Trophoblast cell (in vitro differentiated cells and primary cell): ENCODE data around the gene OR5H14.
"Not testable (repeated sequence)": the region's sequence is repeated elsewhere in the genome, so short reads cannot be mapped to it uniquely, and the experiment has no call there.

Source experiments
- DNase-seq, 2 donors: peaks; one replicate each; pipeline ENCODE4 v3.0.0-alpha.2; 2016
- H2AFZ ChIP-seq: 2 replicates; pipeline ENCODE4 v1.6.1; 2013; ENCODE audit warnings: low read length, moderate library complexity, mild to moderate bottlenecking; ENCODE audit not compliant: insufficient read depth, poor library complexity
- H2AK5ac ChIP-seq: 2 replicates; pipeline ENCODE4 v1.6.1; 2013; ENCODE audit warnings: mild to moderate bottlenecking, low read length
- H2BK120ac ChIP-seq: 2 replicates; pipeline ENCODE4 v1.6.1; 2013; ENCODE audit warnings: low read length, mild to moderate bottlenecking, moderate library complexity; ENCODE audit not compliant: insufficient read depth, poor library complexity
- H2BK12ac ChIP-seq: 2 replicates; pipeline ENCODE4 v1.6.1; 2013; ENCODE audit warnings: mild to moderate bottlenecking, low read length, moderate library complexity
- H2BK5ac ChIP-seq: 2 replicates; pipeline ENCODE4 v1.6.1; 2013; ENCODE audit warnings: low read length, low read depth, moderate library complexity, mild to moderate bottlenecking; ENCODE audit not compliant: poor library complexity
- H3K14ac ChIP-seq: 2 replicates; pipeline ENCODE4 v1.6.1; 2013; ENCODE audit warnings: mild to moderate bottlenecking, low read length
- H3K18ac ChIP-seq: 2 replicates; pipeline ENCODE4 v1.6.1; 2013; ENCODE audit warnings: mild to moderate bottlenecking, low read length
- H3K23ac ChIP-seq: 2 replicates; pipeline ENCODE4 v1.6.1; 2013; ENCODE audit warnings: low read length
- H3K27ac ChIP-seq: 2 replicates; pipeline ENCODE4 v1.5.1; 2013; ENCODE audit warnings: low read depth, mild to moderate bottlenecking, inconsistent platforms, low read length, moderate library complexity
- H3K27me3 ChIP-seq: 2 replicates; pipeline ENCODE4 v1.6.1; 2013; ENCODE audit warnings: inconsistent platforms, mild to moderate bottlenecking, low read length, moderate library complexity; ENCODE audit not compliant: insufficient read depth
- H3K36me3 ChIP-seq, 2 experiments: 1 replicate in 1 of 2; 2 replicates in 1 of 2; pipeline ENCODE4 v1.6.1; 2013; ENCODE audit warnings: low read length in 2 of 2, mild to moderate bottlenecking in 2 of 2, moderate library complexity in 1 of 2; ENCODE audit not compliant: insufficient read depth in 2 of 2, control insufficient read depth in 1 of 2
- H3K4ac ChIP-seq: 2 replicates; pipeline ENCODE4 v1.6.1; 2013; ENCODE audit warnings: low read depth, mild to moderate bottlenecking, low read length, moderate library complexity
- H3K4me1 ChIP-seq, 2 experiments: 1 replicate in 1 of 2; 2 replicates in 1 of 2; pipeline ENCODE4 v1.6.1; 2013; ENCODE audit warnings: low read length in 2 of 2, mild to moderate bottlenecking in 2 of 2, moderate library complexity in 1 of 2; ENCODE audit not compliant: insufficient read depth in 2 of 2, control insufficient read depth in 1 of 2
- H3K4me2 ChIP-seq: 2 replicates; pipeline ENCODE4 v1.6.1; 2013; ENCODE audit warnings: inconsistent platforms, mild to moderate bottlenecking, low read length, moderate library complexity
- H3K4me3 ChIP-seq: 2 replicates; pipeline ENCODE4 v1.5.1; 2013; ENCODE audit warnings: mild to moderate bottlenecking, low read depth, low read length, inconsistent platforms
- H3K79me1 ChIP-seq: one replicate; pipeline ENCODE4 v1.6.1; 2013; ENCODE audit warnings: low read length
- H3K79me2 ChIP-seq: 2 replicates; pipeline ENCODE4 v1.6.1; 2013; ENCODE audit warnings: low read length, mild to moderate bottlenecking; ENCODE audit not compliant: control insufficient read depth, insufficient read depth, poor library complexity
- H3K9ac ChIP-seq: 2 replicates; pipeline ENCODE4 v1.6.1; 2013; ENCODE audit warnings: mild to moderate bottlenecking, low read length
- H3K9me3 ChIP-seq: 2 replicates; pipeline ENCODE4 v1.6.1; 2013; ENCODE audit warnings: low read depth, mild to moderate bottlenecking, control low read depth, inconsistent platforms, low read length; ENCODE audit not compliant: insufficient read depth
- H4K12ac ChIP-seq: 2 replicates; pipeline ENCODE4 v1.6.1; 2013; ENCODE audit warnings: low read depth, mild to moderate bottlenecking, low read length, moderate library complexity
- H4K8ac ChIP-seq: 2 replicates; pipeline ENCODE4 v1.6.1; 2013; ENCODE audit warnings: low read depth, mild to moderate bottlenecking, low read length, moderate library complexity
- H4K91ac ChIP-seq: one replicate; pipeline ENCODE4 v1.6.1; 2013; ENCODE audit warnings: low read depth, mild to moderate bottlenecking, low read length, moderate library complexity
- WGBS: extraction: QIAGEN DNeasy Blood & Tissue Kit; methylation state at CpG from one replicate; pipeline ENCODE4 v1.1.7; 2013; ENCODE audit warnings: missing lambda C conversion rate; ENCODE audit not compliant: insufficient read length, insufficient coverage; ENCODE audit errors: extremely low coverage; 5-methylcytosine and 5-hydroxymethylcytosine counted together

Gene OR5H14

GRCh38 chr3:98136631-98137030, 10.6 kb upstream of the OR5H14 start:
- H2AFZ ChIP-seq, result no peak overlapping the region
- H3K79me2 ChIP-seq, result no peaks in the 10 kb centered on the region
- H2BK5ac ChIP-seq, result peak overlapping the region; percentile 82
- WGBS, result no CpG with 5 or more reads among the region's 3 CpGs
- peak overlapping the region; percentile 95 for H2BK12ac ChIP-seq
- no peaks in the 10 kb centered on the region for H3K36me3 ChIP-seq
- peaks cover 3% of the 10 kb centered on the region in 2 experiments for H3K4me1 ChIP-seq
- peak overlapping the region; percentile 79 for H3K4ac ChIP-seq
- peak overlapping the region; percentile 71 for H3K18ac ChIP-seq
- H2AK5ac ChIP-seq, result peak overlapping the region; percentile 74
- DNase-seq, result peak; percentile 32 to 65
- H4K12ac ChIP-seq, result peak overlapping the region; percentile 43
- H2BK120ac ChIP-seq, result peak overlapping the region; percentile 76
- H3K9me3 ChIP-seq, result no peaks in the 10 kb centered on the region
- no peaks in the 10 kb centered on the region for H3K27me3 ChIP-seq
- H3K27ac ChIP-seq, result peak overlapping the region; percentile 47
- H3K23ac ChIP-seq, result no peak overlapping the region
- no peak overlapping the region for H3K4me3 ChIP-seq
- H3K9ac ChIP-seq, result no peak overlapping the region
- peaks cover 9% of the 10 kb centered on the region for H3K79me1 ChIP-seq
- H4K91ac ChIP-seq, result peak overlapping the region; percentile 87
- no peak overlapping the region for H3K4me2 ChIP-seq
- peak overlapping the region; percentile 84 for H4K8ac ChIP-seq
- peak overlapping the region; percentile 66 for H3K14ac ChIP-seq

- not testable (repeated sequence) for H2AFZ ChIP-seq, H3K9ac ChIP-seq, H3K4me1 ChIP-seq, H4K12ac ChIP-seq, H3K4ac ChIP-seq, H2AK5ac ChIP-seq, H3K18ac ChIP-seq, H3K36me3 ChIP-seq, H2BK12ac ChIP-seq, H3K4me3 ChIP-seq, H3K9me3 ChIP-seq, H3K79me2 ChIP-seq, H3K79me1 ChIP-seq, H3K23ac ChIP-seq, H3K27me3 ChIP-seq
- peak; percentile 71 to 87 for DNase-seq
- H3K14ac ChIP-seq, result peak overlapping the region; percentile 56
- H4K8ac ChIP-seq, result peak overlapping the region; percentile 19
- H3K27ac ChIP-seq, result peak overlapping the region; percentile 79
- peak overlapping the region; percentile 62 for H4K91ac ChIP-seq
- peak overlapping the region; percentile 26 for H3K4me2 ChIP-seq
- peak overlapping the region; percentile 51 for H2BK120ac ChIP-seq
- no CpG with 5 or more reads among the region's 23 CpGs for WGBS
- H2BK5ac ChIP-seq, result peak overlapping the region; percentile 73
These were observed 9.3 kb upstream of the OR5H14 start for GRCh38 chr3:98137826-98138557.

- no peak overlapping the region for H3K27ac ChIP-seq
- H2BK120ac ChIP-seq, result peak overlapping the region; percentile 72
- no peak overlapping the region for H3K4me3 ChIP-seq
- peak in 1 of 2 donors; percentile 49 for DNase-seq
- H3K9ac ChIP-seq, result no peak overlapping the region
- no peak overlapping the region for H3K4me2 ChIP-seq
- peaks cover 3% of the 10 kb centered on the region in 2 experiments for H3K4me1 ChIP-seq
- H3K79me1 ChIP-seq, result peaks cover 9% of the 10 kb centered on the region
- no peak overlapping the region for H2BK5ac ChIP-seq
- H3K79me2 ChIP-seq, result no peaks in the 10 kb centered on the region
- H2BK12ac ChIP-seq, result peak overlapping the region; percentile 87
- no peak overlapping the region for H4K8ac ChIP-seq
- no peaks in the 10 kb centered on the region for H3K36me3 ChIP-seq
- no peak overlapping the region for H3K23ac ChIP-seq
- no peaks in the 10 kb centered on the region for H3K9me3 ChIP-seq
- H3K14ac ChIP-seq, result peak overlapping the region; percentile 70
- no peak overlapping the region for H2AFZ ChIP-seq
- no peak overlapping the region for H3K4ac ChIP-seq
- no peak overlapping the region for H2AK5ac ChIP-seq
- no peak overlapping the region for H4K12ac ChIP-seq
- H4K91ac ChIP-seq, result no peak overlapping the region
- no peak overlapping the region for H3K18ac ChIP-seq
- no peaks in the 10 kb centered on the region for H3K27me3 ChIP-seq
These were observed 6.7 kb upstream of the OR5H14 start for GRCh38 chr3:98140531-98140930.

GRCh38 chr3:98148751-98149150, 1.5 kb downstream of the OR5H14 start:
- H3K27ac ChIP-seq, result no peak overlapping the region
- H3K4ac ChIP-seq, result no peak overlapping the region
- H3K4me1 ChIP-seq, result no peaks in the 10 kb centered on the region
- H2BK5ac ChIP-seq, result no peak overlapping the region
- DNase-seq, result peak; percentile 26 to 90
- H4K8ac ChIP-seq, result no peak overlapping the region
- no CpG with 5 or more reads among the region's 3 CpGs for WGBS
- no peak overlapping the region for H2BK12ac ChIP-seq
- H3K4me2 ChIP-seq, result no peak overlapping the region
- no peaks in the 10 kb centered on the region for H3K9me3 ChIP-seq
- H3K79me2 ChIP-seq, result no peaks in the 10 kb centered on the region
- H3K27me3 ChIP-seq, result no peaks in the 10 kb centered on the region
- no peak overlapping the region for H4K12ac ChIP-seq
- H3K36me3 ChIP-seq, result no peaks in the 10 kb centered on the region
- H3K18ac ChIP-seq, result no peak overlapping the region
- H2BK120ac ChIP-seq, result no peak overlapping the region
- H2AFZ ChIP-seq, result no peak overlapping the region
- H3K23ac ChIP-seq, result no peak overlapping the region
- H3K4me3 ChIP-seq, result no peak overlapping the region
- no peaks in the 10 kb centered on the region for H3K79me1 ChIP-seq
- no peak overlapping the region for H2AK5ac ChIP-seq
- no peak overlapping the region for H3K14ac ChIP-seq
- H4K91ac ChIP-seq, result no peak overlapping the region
- no peak overlapping the region for H3K9ac ChIP-seq
